ENCODE results near the gene COX4I1. TPM values are rescaled to one million over a fixed set of nuclear protein-coding genes. Genes with fewer than 3 reads are reported as not detected.

COX4I1 gene
- total and polyA plus RNA-seq, 9 of the 15 experiments (the other 6 are each of a cell fraction or from before 2014, with no cell fraction given): 651 to 2,356 (median 1,032) TPM

- intact Hi-C loops (cut with micrococcal nuclease) (no loop called here), in situ Hi-C loops (cut with MboI) (no loop called here)
- no peak for FAIRE-seq
- Histone ChIP-seq H3K36me3 (ENCODE audit: control insufficient read depth, insufficient read depth, low read length) (no peaks in the 10 kb centered on the region), H3K9me1 (ENCODE audit: control insufficient read depth, insufficient read depth, low read length) (no peaks in the 10 kb centered on the region), H3K4me1 (replicated peaks in 1 of 2; ENCODE audit: control insufficient read depth in 2 of 2, insufficient read depth in 2 of 2, low read length in 2 of 2) (peaks cover 0 to 17% of the 10 kb centered on the region in 2 experiments; a peak in 3 of 5 replicates), H3K4me3 (no peak overlapping the region), H3K27ac (ENCODE audit: extremely low read depth, low read depth, low read length) (no peak overlapping the region), H3K4me2 (ENCODE audit: insufficient read depth, low read length) (no peak overlapping the region), H3K79me2 (ENCODE audit: control insufficient read depth, insufficient read depth, low read length) (no peaks in the 10 kb centered on the region), H4K20me1 (replicated peaks; ENCODE audit: control insufficient read depth, insufficient read depth, low read length) (peaks cover 3% of the 10 kb centered on the region; the same call in 1 of the 2 replicates), H3K27me3 (ENCODE audit: control insufficient read depth in 2 of 2, insufficient read depth in 2 of 2, low read length in 2 of 2) (peaks cover 39 to 72% of the 10 kb centered on the region in 2 experiments), H2AFZ (ENCODE audit: low read depth, low read length) (no peak overlapping the region), H3K9ac (ENCODE audit: insufficient read depth in 1 of 2, low read depth in 2 of 2, low read length in 2 of 2) (no peak overlapping the region), H3K9me3 (replicated peaks; ENCODE audit: control insufficient read depth, insufficient read depth, low read depth, low read length) (no peaks in the 10 kb centered on the region)
- 4% methylated on average over 9 of the region's 9 CpGs for WGBS (ENCODE audit: insufficient coverage, low coverage, missing lambda C conversion rate)
- DNase-seq (ENCODE audit: extremely low read depth in 1 of 4, low spot score in 3 of 4): no peak
- TF ChIP-seq ESRRA (IDR thresholded peaks at IDR 0.05; ENCODE audit: borderline replicate concordance, low read depth) (no peak), PML (IDR thresholded peaks at IDR 0.05; ENCODE audit: low read length) (no peak), BRD9 (IDR thresholded peaks at IDR 0.05; ENCODE audit: low read depth, partially characterized antibody) (no peak), HOXB6 (CRISPR knock-in tag; IDR thresholded peaks at IDR 0.05; ENCODE audit: borderline replicate concordance) (no peak), GATAD2A (IDR thresholded peaks at IDR 0.05) (no peak), HSF4 (CRISPR knock-in tag; IDR thresholded peaks at IDR 0.05; ENCODE audit: borderline replicate concordance) (no peak), BRF2 (IDR thresholded peaks at IDR 0.05; ENCODE audit: borderline replicate concordance, insufficient read depth, insufficient read length) (no peak), EP400 (IDR thresholded peaks at IDR 0.05) (no peak), MAFG (tag; conservative IDR thresholded peaks at IDR 0.05) (no peak), ILK (tag; IDR thresholded peaks at IDR 0.05; ENCODE audit: borderline replicate concordance, low read depth) (no peak), NR4A1 (CRISPR knock-in tag; IDR thresholded peaks at IDR 0.05) (no peak), NR4A1 (tag; IDR thresholded peaks at IDR 0.05) (no peak), ZFP36 (IDR thresholded peaks at IDR 0.05; ENCODE audit: low read depth, low read length, partially characterized antibody) (no peak), ZNF766 (CRISPR knock-in tag; conservative IDR thresholded peaks at IDR 0.05) (no peak), ETV5 (CRISPR knock-in tag; IDR thresholded peaks at IDR 0.05; ENCODE audit: low read depth) (no peak), SIN3A (IDR thresholded peaks at IDR 0.05; ENCODE audit: borderline replicate concordance in 2 of 2, control insufficient read depth in 1 of 2, low read depth in 2 of 2, low read length in 2 of 2) (no peak), ATF3 (IDR thresholded peaks at IDR 0.05) (no peak), ATF3 (CRISPR knock-in tag; conservative IDR thresholded peaks at IDR 0.05) (no peak), PHF20 (IDR thresholded peaks at IDR 0.05; ENCODE audit: partially characterized antibody) (no peak)
- ChIA-PET CTCF (ENCODE audit: low intra/inter-chr PET ratio) (no interaction called here), POLR2A (interaction anchor here (0.5 to 1.2 kb wide), 3 partner anchors 12 to 55 kb away, joined by 3 to 5 read pairs (median 5); no protein-coding TSS in a partner anchor)
- ATAC-seq: no peak
- no TSS peak for BruUV-seq (replicated peaks)
These were observed 49.5 kb downstream of the COX4I1 start for GRCh38 chr16:85848986-85849385.
